ENCODE measurements around the gene GATA3.

DNA sequence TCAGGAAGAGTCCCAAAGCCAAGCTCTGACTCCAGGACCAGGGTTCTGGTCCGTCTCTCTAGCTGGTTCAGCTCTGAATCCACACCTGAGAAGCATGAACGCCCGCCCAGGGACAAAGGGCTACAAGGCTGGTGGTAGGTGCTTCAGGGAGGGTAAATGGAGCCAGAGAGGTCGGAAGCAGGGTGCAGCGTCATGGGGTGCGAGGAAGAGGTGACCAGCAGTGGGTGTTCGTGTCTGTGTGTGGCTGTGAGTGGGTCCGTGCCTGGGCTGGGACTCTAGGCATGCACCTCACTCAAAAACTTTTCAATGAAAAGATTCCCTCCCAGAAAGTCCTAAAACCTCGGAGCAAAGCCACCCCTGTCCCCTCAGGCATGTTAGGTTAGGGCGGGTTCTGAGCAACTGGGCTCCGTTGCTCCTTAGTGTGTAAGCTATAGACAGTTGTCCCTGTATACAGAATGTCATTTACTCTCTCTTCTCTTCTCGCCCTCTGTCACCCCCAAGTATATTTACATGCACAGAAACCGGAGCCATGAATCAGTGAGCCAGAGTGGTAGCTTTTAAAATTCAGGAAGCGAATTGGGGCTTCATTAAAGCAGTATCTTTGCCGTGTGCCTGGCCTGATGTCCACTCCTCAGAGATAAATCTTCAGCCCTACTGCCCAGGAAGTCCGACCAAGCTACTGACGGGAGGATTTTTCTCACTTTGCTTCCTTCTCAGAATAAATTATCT lies 12.3 kb upstream of the GATA3 start:
- TF ChIP-seq SIN3A (IDR thresholded peaks at IDR 0.05; ENCODE audit: borderline replicate concordance, insufficient read depth, low read depth, low read length), result no peak
- TF ChIP-seq TCF7L2 (IDR thresholded peaks at IDR 0.05; ENCODE audit: low read depth, low read length), result no peak
- TF ChIP-seq, protein P1, sequence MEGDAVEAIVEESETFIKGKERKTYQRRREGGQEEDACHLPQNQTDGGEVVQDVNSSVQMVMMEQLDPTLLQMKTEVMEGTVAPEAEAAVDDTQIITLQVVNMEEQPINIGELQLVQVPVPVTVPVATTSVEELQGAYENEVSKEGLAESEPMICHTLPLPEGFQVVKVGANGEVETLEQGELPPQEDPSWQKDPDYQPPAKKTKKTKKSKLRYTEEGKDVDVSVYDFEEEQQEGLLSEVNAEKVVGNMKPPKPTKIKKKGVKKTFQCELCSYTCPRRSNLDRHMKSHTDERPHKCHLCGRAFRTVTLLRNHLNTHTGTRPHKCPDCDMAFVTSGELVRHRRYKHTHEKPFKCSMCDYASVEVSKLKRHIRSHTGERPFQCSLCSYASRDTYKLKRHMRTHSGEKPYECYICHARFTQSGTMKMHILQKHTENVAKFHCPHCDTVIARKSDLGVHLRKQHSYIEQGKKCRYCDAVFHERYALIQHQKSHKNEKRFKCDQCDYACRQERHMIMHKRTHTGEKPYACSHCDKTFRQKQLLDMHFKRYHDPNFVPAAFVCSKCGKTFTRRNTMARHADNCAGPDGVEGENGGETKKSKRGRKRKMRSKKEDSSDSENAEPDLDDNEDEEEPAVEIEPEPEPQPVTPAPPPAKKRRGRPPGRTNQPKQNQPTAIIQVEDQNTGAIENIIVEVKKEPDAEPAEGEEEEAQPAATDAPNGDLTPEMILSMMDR (IDR thresholded peaks at IDR 0.05), result no peak
